Endothelial cell of umbilical vein (primary cell): Measurements from ENCODE around the gene CACNA1E.

Experiments used
- CTCF ChIP-seq, 2 donors: IDR thresholded peaks; 1 replicate in 1 of 2; 2 replicates in 1 of 2; pipeline ENCODE4 v1.5.1; 2011; ENCODE audit warnings: low read length in 2 of 2, mild to moderate bottlenecking in 2 of 2, moderate library complexity in 2 of 2, control low read depth in 1 of 2, inconsistent platforms in 1 of 2, low read depth in 1 of 2; ENCODE audit not compliant: insufficient read depth in 1 of 2; ENCODE audit errors: extremely low read depth in 1 of 2
- EZH2 ChIP-seq: IDR thresholded peaks from 2 replicates; pipeline ENCODE4 v1.6.1; 2012; ENCODE audit warnings: borderline replicate concordance, low read depth, mild to moderate bottlenecking, moderate library complexity, low read length, inconsistent platforms; ENCODE audit not compliant: severe bottlenecking
- FOS ChIP-seq: IDR thresholded peaks from 2 replicates; pipeline ENCODE4 v1.6.1; 2011; ENCODE audit warnings: mild to moderate bottlenecking, low read length, moderate library complexity, borderline replicate concordance; ENCODE audit not compliant: insufficient read depth
- JUN ChIP-seq: IDR thresholded peaks from 2 replicates; pipeline ENCODE4 v1.6.1; 2011; ENCODE audit warnings: borderline replicate concordance, low read depth; ENCODE audit not compliant: insufficient read length, insufficient read depth
- MAX ChIP-seq: IDR thresholded peaks from 2 replicates; pipeline ENCODE4 v1.6.1; 2011; ENCODE audit not compliant: insufficient read depth, insufficient read length
- MYC ChIP-seq: IDR thresholded peaks from one replicate; pipeline ENCODE4 v1.6.1; 2011; ENCODE audit warnings: mild to moderate bottlenecking, low read depth, low read length
- POLR2A ChIP-seq: IDR thresholded peaks from 2 replicates; pipeline ENCODE4 v1.6.1; 2012; ENCODE audit warnings: low read depth, mild to moderate bottlenecking, control low read depth, low read length
- POLR2AphosphoS5 ChIP-seq: IDR thresholded peaks from 2 replicates; pipeline ENCODE4 v1.6.1; 2012; ENCODE audit warnings: low read depth, mild to moderate bottlenecking, control low read depth, low read length, moderate library complexity; ENCODE audit not compliant: insufficient read depth

GRCh38 chr1:181777286-181777685 is 294.0 kb downstream of the CACNA1E start:
- TF ChIP-seq POLR2A, result no peak
- no peak for TF ChIP-seq CTCF (IDR thresholded peaks at IDR 0.05; ENCODE audit: extremely low read depth in 1 of 2, insufficient read depth in 1 of 2, low read depth in 1 of 2, low read length in 2 of 2)
- no peak for TF ChIP-seq EZH2
- no peak for TF ChIP-seq MAX
- no peak for TF ChIP-seq POLR2AphosphoS5
- no peak for TF ChIP-seq MYC
- TF ChIP-seq FOS, result no peak
- TF ChIP-seq JUN, result no peak
